ENCODE data around the gene EXOC6. TPM values are rescaled to one million over a fixed set of nuclear protein-coding genes. Genes with fewer than 3 reads are reported as not detected.

The EXOC6 gene
- total and polyA plus RNA-seq, 3 experiments from 2014 or later: 7.3 to 10.9 (median 10.6) TPM

GRCh38 chr10:93087846-93088245, 239.5 kb downstream of the EXOC6 start:
- Mint-ChIP-seq H3K27me3 (peaks cover 5 to 13% of the 10 kb centered on the region in 2 donors), H3K36me3 (no peaks in the 10 kb centered on the region)

GRCh38 chr10:93088466-93088865, 240.1 kb downstream of the EXOC6 start:
- Mint-ChIP-seq H3K36me3 (no peaks in the 10 kb centered on the region), H3K9me3 (no peaks in the 10 kb centered on the region), H3K4me1 (no peaks in the 10 kb centered on the region), H3K27me3 (peaks cover 5 to 13% of the 10 kb centered on the region in 2 donors), H3K4me3 (no peak overlapping the region), H3K27ac (no peak overlapping the region)
- ChIA-PET POLR2A (no interaction called here), CTCF (interaction anchor here (1.2 kb wide), 1 partner anchor 13 kb away, joined by 3 read pairs; no protein-coding TSS in a partner anchor)
- no peaks in the 10 kb centered on the region for H3K27me3 ChIP-seq (ENCODE audit: insufficient read depth, low read length, poor library complexity, severe bottlenecking)
- no peak overlapping the region for H3K27ac ChIP-seq (ENCODE audit: low read depth, low read length)
- no peak overlapping the region for H3K4me3 ChIP-seq (ENCODE audit: low read length)
- no peaks in the 10 kb centered on the region for H3K9me3 ChIP-seq (ENCODE audit: low read length)
- no peaks in the 10 kb centered on the region for H3K36me3 ChIP-seq (ENCODE audit: insufficient read depth, low read length)
- DNase-seq: no peak
- H3K4me1 ChIP-seq (ENCODE audit: insufficient read depth, low read length): no peaks in the 10 kb centered on the region

More at GRCh38 chr10:93087846-93088245, 239.5 kb downstream of the EXOC6 start:
- Histone ChIP-seq H3K9me3 (ENCODE audit: low read length) (no peaks in the 10 kb centered on the region), H3K4me1 (ENCODE audit: insufficient read depth, low read length) (no peaks in the 10 kb centered on the region), H3K27me3 (ENCODE audit: insufficient read depth, low read length, poor library complexity, severe bottlenecking) (no peaks in the 10 kb centered on the region), H3K36me3 (ENCODE audit: insufficient read depth, low read length) (no peaks in the 10 kb centered on the region), H3K4me3 (ENCODE audit: low read length) (no peak overlapping the region), H3K27ac (ENCODE audit: low read depth, low read length) (no peak overlapping the region)
- no peak for DNase-seq
- no peaks in the 10 kb centered on the region for H3K9me3 Mint-ChIP-seq
- H3K27ac Mint-ChIP-seq: no peak overlapping the region
- H3K4me3 Mint-ChIP-seq: no peak overlapping the region
- POLR2A ChIA-PET: no interaction called here
- no peaks in the 10 kb centered on the region for H3K4me1 Mint-ChIP-seq
- CTCF ChIA-PET: interaction anchor here (1.2 kb wide), 1 partner anchor 13 kb away, joined by 3 read pairs; no protein-coding TSS in a partner anchor

GRCh38 chr10:93090619-93091018, 242.3 kb downstream of the EXOC6 start:
- ChIA-PET POLR2A (no interaction called here), CTCF (no interaction called here)
- Histone ChIP-seq H3K27me3 (ENCODE audit: insufficient read depth, low read length, poor library complexity, severe bottlenecking) (no peaks in the 10 kb centered on the region), H3K27ac (ENCODE audit: low read depth, low read length) (no peak overlapping the region), H3K9me3 (ENCODE audit: low read length) (no peaks in the 10 kb centered on the region), H3K36me3 (ENCODE audit: insufficient read depth, low read length) (no peaks in the 10 kb centered on the region), H3K4me1 (ENCODE audit: insufficient read depth, low read length) (no peaks in the 10 kb centered on the region), H3K4me3 (ENCODE audit: low read length) (no peak overlapping the region)
- Mint-ChIP-seq H3K4me1 (no peaks in the 10 kb centered on the region), H3K27me3 (peaks cover 5 to 13% of the 10 kb centered on the region in 2 donors), H3K9me3 (no peaks in the 10 kb centered on the region), H3K36me3 (no peaks in the 10 kb centered on the region), H3K4me3 (no peak overlapping the region), H3K27ac (no peak overlapping the region)
- DNase-seq: no peak

GRCh38 chr10:93091960-93092359, 243.6 kb downstream of the EXOC6 start:
- H3K4me1 ChIP-seq (ENCODE audit: insufficient read depth, low read length): no peaks in the 10 kb centered on the region
- Mint-ChIP-seq H3K36me3 (no peaks in the 10 kb centered on the region), H3K27ac (no peak overlapping the region), H3K27me3 (peaks cover 6 to 13% of the 10 kb centered on the region in 2 donors), H3K9me3 (no peaks in the 10 kb centered on the region), H3K4me1 (no peaks in the 10 kb centered on the region), H3K4me3 (no peak overlapping the region)
- no peak overlapping the region for H3K4me3 ChIP-seq (ENCODE audit: low read length)
- CTCF ChIA-PET: no interaction called here
- no peak for DNase-seq
- POLR2A ChIA-PET: no interaction called here
- H3K36me3 ChIP-seq (ENCODE audit: insufficient read depth, low read length): no peaks in the 10 kb centered on the region
- no peaks in the 10 kb centered on the region for H3K9me3 ChIP-seq (ENCODE audit: low read length)
- H3K27ac ChIP-seq (ENCODE audit: low read depth, low read length): no peak overlapping the region
- no peaks in the 10 kb centered on the region for H3K27me3 ChIP-seq (ENCODE audit: insufficient read depth, low read length, poor library complexity, severe bottlenecking)

- Mint-ChIP-seq H3K36me3 (no peaks in the 10 kb centered on the region), H3K27ac (no peak overlapping the region), H3K27me3 (peaks cover 0 to 1% of the 10 kb centered on the region in 2 donors), H3K4me3 (no peak overlapping the region), H3K9me3 (no peaks in the 10 kb centered on the region), H3K4me1 (no peaks in the 10 kb centered on the region)
- H3K4me1 ChIP-seq (ENCODE audit: insufficient read depth, low read length): no peaks in the 10 kb centered on the region
- no peak overlapping the region for H3K4me3 ChIP-seq (ENCODE audit: low read length)
- H3K27me3 ChIP-seq (ENCODE audit: insufficient read depth, low read length, poor library complexity, severe bottlenecking): no peaks in the 10 kb centered on the region
- no peak for DNase-seq
- ChIA-PET POLR2A (no interaction called here), CTCF (interaction anchor here (1.1 kb wide), 1 partner anchor 21 kb away, joined by 3 read pairs; no protein-coding TSS in a partner anchor)
- no peaks in the 10 kb centered on the region for H3K36me3 ChIP-seq (ENCODE audit: insufficient read depth, low read length)
- H3K9me3 ChIP-seq (ENCODE audit: low read length): no peaks in the 10 kb centered on the region
- no peak overlapping the region for H3K27ac ChIP-seq (ENCODE audit: low read depth, low read length)
Measured at GRCh38 chr10:93095225-93095624, 246.9 kb downstream of the EXOC6 start.

- no peaks in the 10 kb centered on the region for H3K9me3 ChIP-seq (ENCODE audit: low read length)
- Mint-ChIP-seq H3K27me3 (peaks cover 0 to 1% of the 10 kb centered on the region in 2 donors), H3K9me3 (no peaks in the 10 kb centered on the region), H3K27ac (no peak overlapping the region), H3K4me1 (no peaks in the 10 kb centered on the region), H3K36me3 (no peaks in the 10 kb centered on the region), H3K4me3 (no peak overlapping the region)
- no peak overlapping the region for H3K4me3 ChIP-seq (ENCODE audit: low read length)
- H3K27ac ChIP-seq (ENCODE audit: low read depth, low read length): no peak overlapping the region
- no peaks in the 10 kb centered on the region for H3K4me1 ChIP-seq (ENCODE audit: insufficient read depth, low read length)
- POLR2A ChIA-PET: no interaction called here
- H3K36me3 ChIP-seq (ENCODE audit: insufficient read depth, low read length): no peaks in the 10 kb centered on the region
- DNase-seq: no peak
- CTCF ChIA-PET: no interaction called here
- H3K27me3 ChIP-seq (ENCODE audit: insufficient read depth, low read length, poor library complexity, severe bottlenecking): no peaks in the 10 kb centered on the region
Measured at GRCh38 chr10:93096901-93097300, 248.6 kb downstream of the EXOC6 start.

GRCh38 chr10:93097386-93097785, 249.1 kb downstream of the EXOC6 start:
- no peak overlapping the region for H3K4me3 Mint-ChIP-seq
- no peaks in the 10 kb centered on the region for H3K36me3 Mint-ChIP-seq
- H3K36me3 ChIP-seq (ENCODE audit: insufficient read depth, low read length): no peaks in the 10 kb centered on the region
- no peaks in the 10 kb centered on the region for H3K9me3 Mint-ChIP-seq
- H3K27ac Mint-ChIP-seq: no peak overlapping the region
- no peaks in the 10 kb centered on the region for H3K4me1 Mint-ChIP-seq
- ChIA-PET POLR2A (no interaction called here), CTCF (no interaction called here)
- no peaks in the 10 kb centered on the region for H3K27me3 ChIP-seq (ENCODE audit: insufficient read depth, low read length, poor library complexity, severe bottlenecking)
- no peak for DNase-seq
- H3K4me3 ChIP-seq (ENCODE audit: low read length): no peak overlapping the region
- H3K27me3 Mint-ChIP-seq: peaks cover 0 to 1% of the 10 kb centered on the region in 2 donors
- no peaks in the 10 kb centered on the region for H3K9me3 ChIP-seq (ENCODE audit: low read length)
- H3K4me1 ChIP-seq (ENCODE audit: insufficient read depth, low read length): no peaks in the 10 kb centered on the region
- H3K27ac ChIP-seq (ENCODE audit: low read depth, low read length): no peak overlapping the region

- peaks cover 0 to 3% (median 0%) of the 10 kb centered on the region in 3 donors for H3K36me3 Mint-ChIP-seq
- Histone ChIP-seq H3K36me3 (ENCODE audit: insufficient read depth, low read length) (no peaks in the 10 kb centered on the region), H3K4me3 (ENCODE audit: low read length) (no peak overlapping the region), H3K9me3 (ENCODE audit: low read length) (no peaks in the 10 kb centered on the region), H3K4me1 (ENCODE audit: insufficient read depth, low read length) (no peaks in the 10 kb centered on the region), H3K27ac (ENCODE audit: low read depth, low read length) (no peak overlapping the region), H3K27me3 (ENCODE audit: insufficient read depth, low read length, poor library complexity, severe bottlenecking) (no peaks in the 10 kb centered on the region)
- no peaks in the 10 kb centered on the region for H3K4me1 Mint-ChIP-seq
- ChIA-PET CTCF (no interaction called here), POLR2A (no interaction called here)
- no peak overlapping the region for H3K27ac Mint-ChIP-seq
- H3K9me3 Mint-ChIP-seq: peaks cover 0 to 6% (median 1%) of the 10 kb centered on the region in 5 donors
- DNase-seq: no peak
- no peak overlapping the region for H3K4me3 Mint-ChIP-seq
- H3K27me3 Mint-ChIP-seq: peaks cover 1 to 5% of the 10 kb centered on the region in 2 donors
Measured at GRCh38 chr10:93098816-93099215, 250.5 kb downstream of the EXOC6 start.

GRCh38 chr10:93099670-93100069, 251.3 kb downstream of the EXOC6 start:
- no peaks in the 10 kb centered on the region for H3K36me3 ChIP-seq (ENCODE audit: insufficient read depth, low read length)
- H3K27me3 ChIP-seq (ENCODE audit: insufficient read depth, low read length, poor library complexity, severe bottlenecking): no peaks in the 10 kb centered on the region
- peaks cover 2 to 10% (median 5%) of the 10 kb centered on the region in 5 donors for H3K9me3 Mint-ChIP-seq
- DNase-seq: no peak
- CTCF ChIA-PET: no interaction called here
- H3K4me1 Mint-ChIP-seq: no peaks in the 10 kb centered on the region
- POLR2A ChIA-PET: no interaction called here
- no peak overlapping the region for H3K27ac Mint-ChIP-seq
- H3K4me1 ChIP-seq (ENCODE audit: insufficient read depth, low read length): no peaks in the 10 kb centered on the region
- H3K36me3 Mint-ChIP-seq: peaks cover 0 to 7% (median 0%) of the 10 kb centered on the region in 3 donors
- no peak overlapping the region for H3K27ac ChIP-seq (ENCODE audit: low read depth, low read length)
- H3K27me3 Mint-ChIP-seq: peaks cover 1 to 5% of the 10 kb centered on the region in 2 donors
- no peak overlapping the region for H3K4me3 ChIP-seq (ENCODE audit: low read length)
- no peaks in the 10 kb centered on the region for H3K9me3 ChIP-seq (ENCODE audit: low read length)
- H3K4me3 Mint-ChIP-seq: no peak overlapping the region
